ENCODE data around the gene ATG2A.

GRCh38 chr11:64959498-64959897 is 42.5 kb upstream of the ATG2A start:
- TF ChIP-seq POLR2A (IDR thresholded peaks at IDR 0.05; ENCODE audit: borderline replicate concordance, extremely low read depth, insufficient read depth, insufficient read length) (no peak), CTCF (IDR thresholded peaks at IDR 0.05 in 2 of 3, conservative IDR thresholded peaks at IDR 0.05 in 1 of 3; ENCODE audit: borderline replicate concordance in 1 of 3, insufficient read depth in 1 of 3, low read depth in 2 of 3, low read length in 2 of 3) (no peak)

Measured in HCT116 (cell line).